G401 (cell line): ENCODE results near the gene CDH22. TPM values are rescaled to one million over a fixed set of nuclear protein-coding genes. Genes with fewer than 3 reads are reported as not detected.

Source experiments
- DNase-seq: peaks from one replicate; pipeline ENCODE4 v3.0.0-alpha.2; 2015; ENCODE audit warnings: low spot score
- in situ Hi-C: cut with HindIII; loops from 2 replicates; pipeline ENCODE4 v1.10.0; 2016; ENCODE audit warnings: low sequenced_read_pairs, mixed read lengths
- total RNA-seq: library from RNA; depleted of rRNA; stranded (reverse); fragments of >200 nt; shearing (Covaris generic); gene quantifications from 2 replicates; pipeline ENCODE4 v1.2.3, GENCODE V29; 2014

The CDH22 gene
- total RNA-seq, 1 experiment from 2014 or later: not detected

GRCh38 chr20:46144432-46145025 lies 163.8 kb downstream of the CDH22 start:
- in situ Hi-C loops: no loop called here
- DNase-seq: no peak

DNA sequence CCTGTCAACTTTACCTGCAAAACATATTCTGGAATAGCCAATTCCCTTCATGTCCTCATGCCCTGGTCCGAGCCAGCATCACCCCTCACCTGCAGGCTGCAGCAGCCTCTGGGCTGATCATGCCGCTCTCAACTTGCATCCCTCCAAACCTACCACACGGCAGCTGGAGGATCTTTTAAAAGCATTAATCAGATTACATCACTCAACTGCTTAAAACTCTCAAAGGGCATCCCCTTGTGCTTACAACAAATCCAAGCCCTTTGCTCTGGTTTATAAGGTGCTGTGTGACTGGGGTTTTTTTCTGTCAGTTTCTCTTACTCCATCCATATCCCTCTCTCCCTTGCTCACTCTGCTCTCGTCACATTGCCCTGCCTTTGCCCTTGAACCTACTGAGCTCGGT lies 166.2 kb downstream of the CDH22 start:
- in situ Hi-C loops: no loop called here
- no peak for DNase-seq

DNA sequence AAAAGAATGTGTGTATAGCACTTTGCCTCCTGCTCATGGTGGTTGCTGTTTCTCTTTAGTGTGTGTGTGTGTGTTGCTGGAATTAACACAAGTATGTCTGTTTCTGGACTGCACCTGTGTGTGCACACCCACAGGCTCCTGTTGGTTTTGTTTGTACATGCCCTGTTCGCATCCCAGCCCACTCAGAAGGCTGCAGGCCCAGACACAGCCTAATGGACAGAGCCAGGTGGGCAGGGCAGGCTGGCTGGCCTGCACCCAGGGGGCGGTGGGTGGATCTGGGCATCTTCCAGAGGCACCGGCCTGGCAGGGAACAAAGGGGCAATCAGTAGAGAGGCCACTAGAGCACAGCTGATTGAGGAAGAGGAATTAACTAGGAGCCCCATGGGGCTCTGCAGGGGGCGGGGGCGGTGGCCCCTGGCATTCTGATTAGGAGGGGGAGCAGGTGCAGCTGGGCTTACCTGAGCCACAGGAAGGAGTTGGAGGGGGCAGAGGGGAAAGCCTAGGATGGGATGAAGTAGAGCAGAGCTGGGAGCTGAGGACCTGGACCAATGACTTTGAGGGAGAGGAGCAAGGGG lies 168.3 kb downstream of the CDH22 start:
- DNase-seq: no peak

GRCh38 chr20:46139266-46139889 lies 168.9 kb downstream of the CDH22 start:
- no peak for DNase-seq
- in situ Hi-C loops: no loop called here

More for the DNA sequence above, 168.3 kb downstream of the CDH22 start:
- in situ Hi-C loops: no loop called here

GRCh38 chr20:46137816-46138215 lies 170.5 kb downstream of the CDH22 start:
- DNase-seq: no peak
- in situ Hi-C loops: no loop called here

DNA sequence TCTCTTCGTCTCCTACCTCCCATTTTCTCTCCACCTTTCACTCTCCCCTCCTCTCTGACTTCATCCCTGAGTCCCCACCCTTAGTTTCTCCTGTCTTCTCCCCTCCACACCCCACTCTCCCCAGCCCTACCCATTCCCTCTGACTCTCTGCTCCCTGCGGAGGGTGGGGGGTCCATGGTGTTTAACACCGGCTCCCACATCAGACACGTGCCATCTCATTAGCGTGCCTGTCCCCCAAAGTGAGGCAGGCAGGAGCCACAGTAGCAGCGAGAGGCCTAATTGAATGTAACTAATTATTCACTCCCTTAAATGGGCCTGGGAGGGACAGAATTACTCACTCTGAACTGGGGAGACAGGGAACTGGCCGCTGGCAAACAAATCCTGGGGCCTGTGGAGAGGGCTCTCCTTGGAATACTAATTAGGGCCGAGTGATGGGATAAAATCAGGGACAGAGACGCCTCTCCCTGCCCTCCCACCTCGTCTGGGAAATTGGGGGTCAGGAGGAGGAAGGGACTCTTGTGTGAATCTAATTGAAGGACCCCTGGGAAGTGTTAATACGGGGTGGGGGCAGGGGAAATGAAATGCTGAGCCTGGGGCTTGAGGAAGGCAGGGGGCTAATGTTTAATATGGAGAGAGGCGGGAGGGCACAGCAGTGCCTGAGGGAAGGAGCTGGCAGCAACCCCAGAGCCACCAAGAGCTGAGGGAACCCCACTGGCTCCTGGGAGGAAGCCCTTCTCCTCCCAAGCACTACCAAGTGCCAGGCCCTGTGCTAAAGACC lies 172.3 kb downstream of the CDH22 start:
- DNase-seq: no peak
- in situ Hi-C loops: no loop called here

- in situ Hi-C loops: no loop called here
- no peak for DNase-seq
Observed at GRCh38 chr20:46134716-46135115, 173.6 kb downstream of the CDH22 start.

DNA sequence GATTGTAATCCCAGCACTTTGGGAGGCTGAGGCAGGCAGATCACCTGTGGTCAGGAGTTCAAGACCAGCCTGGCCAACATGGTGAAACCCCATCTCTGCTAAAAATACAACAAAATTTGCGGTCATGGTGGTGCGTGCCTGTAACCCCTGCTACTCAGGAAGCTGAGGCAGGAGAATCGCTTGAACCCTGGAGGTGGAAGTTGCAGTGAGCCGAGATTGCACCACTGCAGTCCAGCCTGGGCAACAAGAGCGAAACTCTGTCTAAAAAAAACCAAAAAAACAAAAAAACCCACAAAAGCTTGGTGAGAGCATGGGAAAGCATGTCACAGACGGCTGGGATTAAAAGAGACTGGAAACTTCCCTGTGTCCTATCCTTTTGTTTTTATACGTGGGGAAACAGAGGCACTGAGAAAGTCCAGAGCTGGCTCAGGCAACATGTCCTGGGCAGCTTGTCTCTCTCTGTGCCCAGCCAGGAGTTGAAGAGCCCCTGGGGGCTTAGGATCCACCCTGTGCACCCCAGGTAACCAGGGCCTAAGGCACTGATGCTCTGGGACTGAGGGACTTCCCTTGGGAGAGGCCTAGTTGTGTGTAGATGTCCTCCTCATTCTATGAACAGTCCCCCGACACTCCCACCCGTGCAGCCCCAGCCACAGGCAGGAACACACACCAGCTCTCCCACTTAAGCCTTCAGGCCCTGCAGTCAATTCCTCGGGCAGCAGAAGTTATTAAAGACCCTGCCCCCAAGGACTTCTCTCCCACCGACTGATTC lies 174.2 kb downstream of the CDH22 start:
- in situ Hi-C loops: no loop called here
- no peak for DNase-seq

GRCh38 chr20:46132705-46133120 lies 175.6 kb downstream of the CDH22 start:
- DNase-seq: peak; percentile 85
- in situ Hi-C loops: no loop called here

DNA sequence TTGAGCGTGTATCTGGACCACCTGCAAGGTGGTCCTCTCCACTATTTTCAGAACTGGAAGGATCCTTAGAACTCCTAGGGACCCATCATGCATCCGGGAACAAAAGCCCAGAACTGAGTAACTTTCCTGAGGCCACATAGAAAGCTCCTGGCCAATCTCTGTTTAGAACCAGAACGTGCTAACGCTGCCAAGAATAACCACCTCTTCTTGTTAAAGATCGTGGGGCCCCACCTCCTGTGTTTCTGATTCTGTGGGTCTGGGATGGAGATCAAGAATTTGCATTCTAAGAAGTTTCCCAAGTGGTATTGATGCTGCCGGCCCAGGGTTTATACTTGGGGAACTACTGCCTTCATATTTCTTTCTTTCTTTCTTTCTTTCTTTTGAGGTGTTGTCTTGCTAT lies 176.9 kb downstream of the CDH22 start:
- in situ Hi-C loops: no loop called here
- DNase-seq: peak; percentile 24

- DNase-seq: peak; percentile 80
- in situ Hi-C loops: no loop called here
Observed at GRCh38 chr20:46130534-46130933, 177.8 kb downstream of the CDH22 start.

- DNase-seq: peak; percentile 97
- in situ Hi-C loops: no loop called here
Observed at GRCh38 chr20:46129955-46130481, 178.3 kb downstream of the CDH22 start.

- peak; percentile 60 for DNase-seq
- in situ Hi-C loops: no loop called here
Observed at GRCh38 chr20:46128310-46129151, 179.8 kb downstream of the CDH22 start.

- DNase-seq: peak; percentile 59
- in situ Hi-C loops: no loop called here
Observed at GRCh38 chr20:46127396-46128010, 180.8 kb downstream of the CDH22 start.

DNA sequence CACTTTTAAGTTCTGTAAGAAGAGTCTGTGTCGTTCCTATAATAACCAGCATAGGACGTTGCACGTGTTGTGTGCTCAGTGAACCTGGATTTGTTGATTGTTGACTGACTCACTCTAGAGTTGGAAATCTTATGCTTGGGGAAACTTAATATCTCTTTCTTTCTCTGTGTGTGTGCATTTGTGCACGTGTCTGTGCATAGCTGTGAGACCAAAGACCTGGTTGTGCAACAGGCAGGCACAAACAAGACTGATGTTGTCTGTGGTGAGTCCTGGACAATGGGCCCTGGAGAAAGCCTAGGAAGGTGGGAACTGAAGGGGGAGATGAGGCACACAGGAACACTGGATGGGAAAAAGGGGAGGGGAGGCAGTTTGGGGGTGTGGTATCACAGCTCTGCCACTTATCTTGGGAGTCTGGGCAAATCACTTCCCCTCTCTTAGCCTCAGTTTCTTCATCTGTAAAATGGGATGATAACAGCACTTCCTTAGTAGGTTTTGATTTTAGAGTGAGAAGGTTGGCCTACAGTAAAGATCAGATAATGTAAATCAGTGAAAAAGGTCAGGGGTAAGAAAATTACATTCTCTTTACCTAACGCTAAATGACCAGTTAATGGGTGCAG lies 181.8 kb downstream of the CDH22 start:
- DNase-seq: no peak
- in situ Hi-C loops: no loop called here
